Endothelial cell of umbilical vein (primary cell): ENCODE data around the gene LMNB1. TPM values are rescaled to one million over a fixed set of nuclear protein-coding genes. Genes with fewer than 3 reads are reported as not detected.

Experiments used
- BruUV-seq: library from RNA; stranded (reverse); fragments of 400-500 nt; replicated peaks from 2 replicates; lab custom pipeline; 2021; lab: Mats Ljungman, UMichigan
- CTCF ChIA-PET: fragments of 300-600, 350-600 bp; sonication (Branson Sonifier 250); formaldehyde crosslinking; loops from one replicate; lab custom pipeline; 2021; ENCODE audit warnings: antibody characterized with exemption, inconsistent platforms; lab: Charles Lee
- POLR2A ChIA-PET: fragments of 300-600, 350-600 bp; sonication (Branson Sonifier 250); formaldehyde crosslinking; loops from one replicate; lab custom pipeline; 2021; ENCODE audit warnings: antibody characterized with exemption, inconsistent platforms; lab: Charles Lee
- DNase-seq: peaks from one replicate; pipeline ENCODE4 v3.0.0-alpha.2; 2011; ENCODE audit warnings: low read depth, low spot score
- FAIRE-seq: peaks from 2 replicates; lab custom pipeline; 2011; peaks lifted over from hg19 to GRCh38; lab: Jason Lieb, UNC
- H2AFZ ChIP-seq: 2 replicates; pipeline ENCODE4 v1.6.0; 2012; ENCODE audit warnings: low read depth, low read length, control low read depth, inconsistent platforms
- H3K27ac ChIP-seq: 2 replicates; pipeline ENCODE4 v1.5.1; 2011; ENCODE audit warnings: low read depth, mild to moderate bottlenecking, control low read depth, low read length, moderate library complexity; ENCODE audit not compliant: insufficient read depth
- H3K27me3 ChIP-seq, 2 experiments: 2 replicates each; pipeline versions ENCODE4 v1.6.0 to v1.6.1; 2011; ENCODE audit warnings: low read length in 2 of 2, mixed read lengths in 1 of 2; ENCODE audit not compliant: control insufficient read depth in 2 of 2, insufficient read depth in 2 of 2
- H3K36me3 ChIP-seq, 2 experiments: 2 replicates in 1 of 2; 3 replicates in 1 of 2; pipeline ENCODE4 v1.5.1; 2011; ENCODE audit warnings: low read length in 2 of 2, mild to moderate bottlenecking in 1 of 2, moderate library complexity in 1 of 2; ENCODE audit not compliant: control insufficient read depth in 2 of 2, insufficient read depth in 2 of 2; ENCODE audit errors: extremely low read depth in 1 of 2
- H3K4me1 ChIP-seq: 3 replicates; pipeline ENCODE4 v1.5.1; 2011; ENCODE audit warnings: mild to moderate bottlenecking, low read length; ENCODE audit not compliant: control insufficient read depth, insufficient read depth; ENCODE audit errors: extremely low read depth
- H3K4me2 ChIP-seq: 2 replicates; pipeline ENCODE4 v1.6.1; 2011; ENCODE audit warnings: low read length, control low read depth, mixed read lengths; ENCODE audit not compliant: insufficient read depth
- H3K4me3 ChIP-seq, 3 experiments: fragments of 200-600 bp in 1 of 3; sonication (generic), shearing (Covaris generic) in 1 of 3; replicated peaks in 1 of 3; 2 replicates each; pipeline ENCODE4 v1.5.1; 2011 to 2016; ENCODE audit warnings: control low read depth in 3 of 3, low read length in 3 of 3, mild to moderate bottlenecking in 2 of 3, inconsistent platforms in 1 of 3, low read depth in 1 of 3, moderate library complexity in 1 of 3; ENCODE audit not compliant: insufficient read depth in 1 of 3
- H3K79me2 ChIP-seq: 2 replicates; pipeline ENCODE4 v1.6.0; 2012; ENCODE audit warnings: low read length, inconsistent platforms; ENCODE audit not compliant: control insufficient read depth, insufficient read depth
- H3K9ac ChIP-seq: replicated peaks from 2 replicates; pipeline ENCODE3; 2011; ENCODE audit warnings: low read length, control low read depth; ENCODE audit not compliant: insufficient read depth; ENCODE audit errors: extremely low read depth
- H3K9me1 ChIP-seq: replicated peaks from 3 replicates; pipeline ENCODE4 v1.6.0; 2011; ENCODE audit warnings: mild to moderate bottlenecking, low read length; ENCODE audit not compliant: control insufficient read depth, insufficient read depth; ENCODE audit errors: extremely low read depth
- H3K9me3 ChIP-seq: replicated peaks from 2 replicates; pipeline ENCODE4 v1.5.1; 2012; ENCODE audit warnings: low read length, inconsistent platforms; ENCODE audit not compliant: control insufficient read depth, insufficient read depth
- H4K20me1 ChIP-seq: replicated peaks from 2 replicates; pipeline ENCODE3; 2011; ENCODE audit warnings: mild to moderate bottlenecking, low read length; ENCODE audit not compliant: control insufficient read depth, insufficient read depth; ENCODE audit errors: extremely low read depth
- CTCF ChIP-seq, 2 donors: IDR thresholded peaks; 1 replicate in 1 of 2; 2 replicates in 1 of 2; pipeline ENCODE4 v1.5.1; 2011; ENCODE audit warnings: low read length in 2 of 2, mild to moderate bottlenecking in 2 of 2, moderate library complexity in 2 of 2, control low read depth in 1 of 2, inconsistent platforms in 1 of 2, low read depth in 1 of 2; ENCODE audit not compliant: insufficient read depth in 1 of 2; ENCODE audit errors: extremely low read depth in 1 of 2
- EZH2 ChIP-seq: IDR thresholded peaks from 2 replicates; pipeline ENCODE4 v1.6.1; 2012; ENCODE audit warnings: borderline replicate concordance, low read depth, mild to moderate bottlenecking, moderate library complexity, low read length, inconsistent platforms; ENCODE audit not compliant: severe bottlenecking
- FOS ChIP-seq: IDR thresholded peaks from 2 replicates; pipeline ENCODE4 v1.6.1; 2011; ENCODE audit warnings: mild to moderate bottlenecking, low read length, moderate library complexity, borderline replicate concordance; ENCODE audit not compliant: insufficient read depth
- GATA2 ChIP-seq: IDR thresholded peaks from 2 replicates; pipeline ENCODE4 v1.7.0; 2011; ENCODE audit warnings: low read depth, mild to moderate bottlenecking, moderate library complexity, mixed read lengths, low read length; ENCODE audit not compliant: insufficient read length, insufficient read depth
- JUN ChIP-seq: IDR thresholded peaks from 2 replicates; pipeline ENCODE4 v1.6.1; 2011; ENCODE audit warnings: borderline replicate concordance, low read depth; ENCODE audit not compliant: insufficient read length, insufficient read depth
- MAX ChIP-seq: IDR thresholded peaks from 2 replicates; pipeline ENCODE4 v1.6.1; 2011; ENCODE audit not compliant: insufficient read depth, insufficient read length
- MYC ChIP-seq: IDR thresholded peaks from one replicate; pipeline ENCODE4 v1.6.1; 2011; ENCODE audit warnings: mild to moderate bottlenecking, low read depth, low read length
- POLR2A ChIP-seq: IDR thresholded peaks from 2 replicates; pipeline ENCODE4 v1.6.1; 2012; ENCODE audit warnings: low read depth, mild to moderate bottlenecking, control low read depth, low read length
- POLR2AphosphoS5 ChIP-seq: IDR thresholded peaks from 2 replicates; pipeline ENCODE4 v1.6.1; 2012; ENCODE audit warnings: low read depth, mild to moderate bottlenecking, control low read depth, low read length, moderate library complexity; ENCODE audit not compliant: insufficient read depth
- dilution Hi-C: fragments of 300-500 bp; cut with MboI; formaldehyde crosslinking; loops from one replicate; pipeline ENCODE4 v1.15.0; 2019; ENCODE audit warnings: low sequenced_read_pairs; ENCODE audit not compliant: extremely low pct_ligation_motif_present
- intact Hi-C: fragments of 100-400 bp; cut with micrococcal nuclease; formaldehyde crosslinking; loops from one replicate; pipeline ENCODE4 v1.10.0; 2022
- polyA plus RNA-seq, 4 experiments: library from polyadenylated mRNA; depleted of rRNA in 3 of 4; stranded (reverse) in 3 of 4; unstranded in 1 of 4; fragments of >200 nt; gene quantifications; 2 replicates each; pipeline versions ENCODE4 v1.2.1 to v1.2.3, GENCODE V29; 2011 to 2012; ENCODE audit warnings: missing spikeins in 1 of 4
- total RNA-seq: library from RNA; stranded (reverse); gene quantifications from 2 replicates; pipeline ENCODE4 v1.2.3, GENCODE V29; 2021

Gene LMNB1
- total and polyA plus RNA-seq, 2 donors (not counting 3 experiments of a cell fraction or from before 2014, with no cell fraction given), result 45.2 to 144 TPM

GRCh38 chr5:126875303-126875785 is 98.4 kb downstream of the LMNB1 start:
- dilution Hi-C loops (no loop called here), intact Hi-C loops (no loop called here)
- Histone ChIP-seq H3K9me3 (no peaks in the 10 kb centered on the region), H3K4me2 (no peak overlapping the region), H3K9me1 (no peaks in the 10 kb centered on the region), H4K20me1 (no peaks in the 10 kb centered on the region), H3K4me1 (peaks cover 11% of the 10 kb centered on the region), H2AFZ (no peak overlapping the region), H3K79me2 (no peaks in the 10 kb centered on the region), H3K4me3 (no peak overlapping the region), H3K9ac (no peak overlapping the region), H3K27me3 (no peaks in the 10 kb centered on the region), H3K27ac (no peak overlapping the region), H3K36me3 (no peaks in the 10 kb centered on the region)
- ChIA-PET CTCF (interaction anchor here (1.0 kb wide), 1 partner anchor 37 kb away, joined by 3 read pairs; no protein-coding TSS in a partner anchor), POLR2A (no interaction called here)
- BruUV-seq, result no TSS peak
- DNase-seq, result no peak
- FAIRE-seq, result no peak
- TF ChIP-seq POLR2A (no peak), FOS (no peak), GATA2 (no peak), MAX (no peak), POLR2AphosphoS5 (no peak), EZH2 (no peak), CTCF (IDR thresholded peaks at IDR 0.05; ENCODE audit: extremely low read depth in 1 of 2, insufficient read depth in 1 of 2, low read depth in 1 of 2, low read length in 2 of 2) (no peak), MYC (no peak), JUN (no peak)
